ENCODE results near the gene GPC2.
"Not testable (repeated sequence)": the region's sequence is repeated elsewhere in the genome, so short reads cannot be mapped to it uniquely, and the experiment has no call there.

GPC2 gene

GRCh38 chr7:100191775-100192174, 14.6 kb upstream of the GPC2 start:
- no peak overlapping the region for H3K27ac ChIP-seq
- TF ChIP-seq CTCF (conservative IDR thresholded peaks at IDR 0.05) = no peak

- no peak overlapping the region for H3K27ac ChIP-seq
- peak; percentile 37 for TF ChIP-seq CTCF (conservative IDR thresholded peaks at IDR 0.05)
These were observed 13.0 kb upstream of the GPC2 start for GRCh38 chr7:100190048-100190711.

DNA sequence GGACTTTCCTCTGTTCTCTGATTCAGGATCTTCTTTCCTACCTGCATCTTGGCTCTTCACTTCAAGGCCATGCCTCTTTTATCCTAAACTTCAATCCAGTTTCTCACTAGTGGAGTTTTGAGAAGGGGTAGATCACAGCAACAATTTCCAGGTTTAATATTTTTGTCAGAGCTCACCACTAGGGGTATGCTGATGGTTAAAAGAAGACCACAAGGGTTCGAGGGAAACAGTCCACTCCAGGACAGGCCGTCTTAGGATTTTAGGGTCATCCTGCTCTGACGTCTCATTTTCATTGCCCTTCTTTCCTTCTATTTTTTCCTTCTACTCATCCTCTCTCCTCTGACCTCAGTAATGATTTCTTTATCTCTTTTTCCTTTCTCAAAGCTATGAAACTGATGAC, 11.9 kb upstream of the GPC2 start:
- TF ChIP-seq CTCF (conservative IDR thresholded peaks at IDR 0.05) = no peak
- no peak overlapping the region for H3K27ac ChIP-seq

DNA sequence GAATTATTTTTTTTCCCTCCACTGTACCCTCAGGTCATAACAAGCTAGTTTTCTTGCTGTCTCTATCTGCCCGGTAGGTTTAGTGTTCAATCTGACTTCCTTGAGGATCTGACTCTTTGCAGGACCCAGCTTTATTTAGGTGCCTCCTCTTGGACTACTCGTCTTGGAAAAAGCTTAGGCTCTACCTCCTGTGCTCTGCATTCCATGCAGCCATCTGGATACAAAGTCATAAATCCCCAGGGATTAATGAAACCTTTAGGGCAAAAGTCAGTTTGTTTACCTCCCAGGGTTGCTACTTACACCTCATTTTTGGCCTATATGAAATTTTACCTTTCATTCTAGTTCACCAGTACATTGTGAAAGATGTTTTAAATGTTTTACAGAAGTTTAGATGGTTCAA, 8.5 kb upstream of the GPC2 start:
- no peak for TF ChIP-seq CTCF (conservative IDR thresholded peaks at IDR 0.05)
- H3K27ac ChIP-seq = no peak overlapping the region

DNA sequence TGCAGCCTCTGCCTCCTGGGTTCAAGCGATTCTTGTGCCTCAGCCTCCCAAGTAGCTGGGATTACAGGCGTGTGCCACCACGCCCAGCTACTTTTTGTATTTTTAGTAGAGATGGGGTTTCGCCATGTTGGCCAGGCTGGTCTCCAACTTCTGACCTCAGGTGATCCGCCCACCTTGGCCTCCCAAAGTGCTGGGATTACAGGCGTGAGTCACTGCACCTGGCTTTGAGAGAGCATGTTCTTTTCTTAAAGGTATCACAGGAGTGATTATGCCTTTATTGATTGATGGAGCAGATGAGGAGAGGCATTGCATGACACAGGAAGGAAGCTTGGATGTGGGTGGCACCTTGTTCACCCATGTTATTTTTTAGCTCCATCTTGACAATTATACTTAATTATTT, 5.9 kb upstream of the GPC2 start:
- H3K27ac ChIP-seq = not testable (repeated sequence)

DNA sequence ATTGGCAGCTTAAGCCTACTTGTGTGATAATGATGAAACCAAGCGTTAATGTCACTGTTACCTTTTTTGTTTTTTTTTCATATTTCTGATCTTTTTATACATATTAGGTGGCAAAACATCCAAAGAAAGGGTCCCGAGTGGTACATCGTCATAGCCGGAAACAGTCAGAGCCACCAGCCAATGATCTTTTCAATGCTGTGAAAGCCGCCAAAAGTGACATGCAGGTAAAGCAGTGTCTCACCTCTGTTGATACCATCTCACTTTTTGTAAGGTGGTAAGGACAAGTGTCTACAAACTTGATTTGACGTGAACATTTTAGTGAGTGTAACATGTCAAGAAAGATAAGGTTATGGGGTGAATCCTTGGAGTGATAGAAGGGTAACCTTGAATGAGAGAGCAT, 5.4 kb upstream of the GPC2 start:
- not testable (repeated sequence) for H3K27ac ChIP-seq

- not testable (repeated sequence) for H3K27ac ChIP-seq
These were observed 2.9 kb upstream of the GPC2 start for GRCh38 chr7:100180084-100180483.

GRCh38 chr7:100176096-100177044, 811 bp downstream of the GPC2 start:
- peak overlapping the region; percentile 48 for H3K27ac ChIP-seq
- TF ChIP-seq CTCF (conservative IDR thresholded peaks at IDR 0.05) = no peak

- no peak overlapping the region for H3K27ac ChIP-seq
- TF ChIP-seq CTCF (conservative IDR thresholded peaks at IDR 0.05) = no peak
These were observed 1.8 kb downstream of the GPC2 start for GRCh38 chr7:100175296-100175935.

All from VCaP (cell line).